ENCODE results near the gene NDUFAF8. TPM values are rescaled to one million over a fixed set of nuclear protein-coding genes. Genes with fewer than 3 reads are reported as not detected.

The NDUFAF8 gene
- 13.4 TPM for total RNA-seq

DNA sequence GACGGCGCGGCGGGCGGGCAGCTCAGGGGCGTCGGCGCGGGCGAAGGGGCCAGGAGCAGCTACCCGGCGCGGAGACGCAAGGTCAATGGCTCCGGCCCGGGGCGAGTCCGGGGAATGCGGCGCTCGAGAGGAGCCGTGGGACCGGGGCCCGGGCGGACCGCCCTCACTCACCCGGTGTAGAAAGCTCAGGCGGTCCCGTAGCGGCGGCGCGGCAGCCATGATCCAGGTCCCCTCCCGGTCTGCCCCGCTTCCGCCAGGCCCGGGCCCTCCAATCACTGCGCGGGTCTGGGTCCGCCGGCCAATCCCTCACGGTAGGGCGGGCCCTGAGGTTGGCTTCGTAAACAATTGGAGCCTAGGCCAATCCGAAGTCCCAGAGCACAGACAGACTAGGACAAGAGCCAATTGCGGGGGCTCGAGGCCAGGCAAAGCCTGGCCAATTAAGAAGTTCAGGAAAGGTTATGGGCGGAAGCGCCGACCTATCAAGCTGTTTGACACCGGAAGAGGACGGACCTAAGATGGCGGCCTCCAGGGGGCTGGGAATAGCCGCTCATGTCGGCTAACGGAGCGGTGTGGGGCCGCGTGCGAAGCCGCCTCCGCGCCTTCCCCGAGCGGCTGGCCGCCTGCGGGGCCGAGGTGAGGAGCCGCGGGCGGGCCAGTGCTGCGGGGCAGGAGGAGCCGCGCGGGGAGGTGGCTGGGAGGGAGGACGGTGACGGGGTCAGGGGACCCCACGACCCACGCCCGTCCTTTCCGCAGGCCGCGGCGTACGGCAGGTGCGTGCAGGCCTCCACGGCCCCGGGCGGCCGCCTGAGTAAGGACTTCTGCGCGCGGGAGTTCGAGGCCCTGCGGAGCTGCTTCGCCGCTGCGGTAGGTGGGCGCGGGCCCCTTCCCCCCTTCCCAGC is at the start of gene NDUFAF8, which contains the start of gene TEPSIN:
Gene NDUFAF8, plus strand, starts transcription at position 504 of the 899 bp plus-strand sequence. Its CDS starts 46 bp downstream, at position 550.
Gene TEPSIN, minus strand, starts transcription at position 241 of the 899 bp plus-strand sequence. Its CDS starts 22 bp downstream, at position 219.

GRCh38 chr17:81222906-81223761 is 16.0 kb upstream of the NDUFAF8 start, which contains the start of gene CEP131:
CEP131 (minus strand) TSS chr17:81222965; CDS start chr17:81220056, 2,909 bp downstream.

Other genes with a start within 250 kb of the NDUFAF8 start
- gene CHMP6, start 247.5 kb upstream of the NDUFAF8 start, total RNA-seq = 26.3 TPM
- 83.8 TPM for gene BAIAP2, start 204.2 kb upstream of the NDUFAF8 start, total RNA-seq
- gene PVALEF, start 73.8 kb upstream of the NDUFAF8 start, total RNA-seq = not detected
- 19.9 TPM for gene AATK, start 73.1 kb upstream of the NDUFAF8 start, total RNA-seq
- gene CEP131, start 16.4 kb upstream of the NDUFAF8 start, total RNA-seq = 18.4 TPM
- gene TEPSIN, start 263 bp upstream of the NDUFAF8 start, total RNA-seq = 22.7 TPM
- 55.7 TPM for gene SLC38A10, start 56.0 kb downstream of the NDUFAF8 start, total RNA-seq
- gene BAHCC1, start 156.1 kb downstream of the NDUFAF8 start, total RNA-seq = 34.8 TPM

Data from camera-type eye (tissue), 1 donor.